Pulmonary artery endothelial cell (primary cell): ENCODE measurements around the gene FRAS1. TPM values are rescaled to one million over a fixed set of nuclear protein-coding genes. Genes with fewer than 3 reads are reported as not detected.
"Not testable (repeated sequence)": the region's sequence is repeated elsewhere in the genome, so short reads cannot be mapped to it uniquely, and the experiment has no call there.

Experiments used
- DNase-seq: peaks from one replicate; pipeline ENCODE4 v3.0.0-alpha.2; 2011; ENCODE audit warnings: low read depth, low spot score
- total RNA-seq: library from RNA; depleted of rRNA; stranded (reverse); fragments of >200 nt; gene quantifications from 2 replicates; pipeline ENCODE4 v1.2.3, GENCODE V29; 2014

Gene FRAS1
- total RNA-seq, 1 donor from 2014 or later = 8.6 TPM

DNA sequence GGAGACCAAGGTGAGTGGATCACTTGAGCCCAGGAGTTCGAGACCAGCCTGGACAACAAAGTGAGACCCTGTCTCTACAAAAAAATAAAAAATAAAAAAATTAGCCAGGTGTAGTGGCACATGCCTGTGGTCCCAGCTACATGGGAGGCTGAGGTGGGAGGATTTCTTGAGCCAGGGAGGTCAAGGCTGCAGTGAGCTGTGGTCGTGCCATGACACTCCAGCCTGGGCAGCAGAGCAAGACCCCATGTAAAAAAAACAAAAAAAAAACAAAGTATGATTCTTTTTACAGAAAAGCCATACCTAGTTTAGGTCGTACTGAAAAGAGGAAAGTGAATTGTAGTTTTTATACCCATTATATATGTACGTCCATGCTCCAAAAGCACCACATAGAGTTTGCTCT lies 151.8 kb downstream of the FRAS1 start:
- not testable (repeated sequence) for DNase-seq

GRCh38 chr4:78210694-78211410 lies 153.7 kb downstream of the FRAS1 start:
- no peak for DNase-seq

- no peak for DNase-seq
Observed at GRCh38 chr4:78213218-78213617, 156.1 kb downstream of the FRAS1 start.

DNA sequence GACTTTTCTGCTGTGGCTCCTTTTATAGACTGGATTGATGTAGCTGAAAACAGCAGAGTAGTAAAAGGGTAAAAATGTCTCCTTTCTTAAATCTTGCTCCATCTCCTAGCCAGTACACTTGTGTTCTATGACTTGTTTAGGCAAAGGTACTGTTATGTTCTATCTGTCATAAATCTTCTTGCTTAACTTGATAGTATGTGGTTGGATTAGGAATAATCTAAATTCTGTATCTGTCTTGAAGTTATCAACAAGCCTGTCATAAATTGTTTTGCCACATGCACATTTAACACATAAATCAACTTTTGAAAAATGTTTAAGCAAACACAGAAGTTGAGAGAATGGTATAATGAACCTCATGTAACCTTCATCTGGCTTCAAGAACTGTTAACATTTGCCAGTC lies 157.0 kb downstream of the FRAS1 start:
- no peak for DNase-seq

DNA sequence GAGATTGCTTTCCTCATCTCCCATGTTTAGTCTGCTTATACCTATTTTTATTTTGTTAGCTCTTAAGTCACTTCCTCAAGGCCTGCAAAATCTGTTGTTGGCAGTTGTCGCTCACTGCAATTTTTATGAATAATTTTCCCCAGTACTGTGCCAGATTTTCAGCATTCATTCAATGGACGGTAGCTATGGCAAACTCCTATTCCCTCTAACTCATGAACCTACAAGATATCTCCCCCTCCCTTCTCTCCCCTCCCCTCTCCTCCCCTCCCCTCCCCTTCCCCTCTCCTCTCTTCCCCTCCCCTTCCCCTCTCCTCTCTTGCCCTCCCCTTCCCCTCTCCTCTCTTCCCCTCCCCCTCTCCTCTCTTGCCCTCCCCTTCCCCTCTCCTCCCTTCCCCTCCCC lies 160.4 kb downstream of the FRAS1 start:
- DNase-seq = no peak

DNA sequence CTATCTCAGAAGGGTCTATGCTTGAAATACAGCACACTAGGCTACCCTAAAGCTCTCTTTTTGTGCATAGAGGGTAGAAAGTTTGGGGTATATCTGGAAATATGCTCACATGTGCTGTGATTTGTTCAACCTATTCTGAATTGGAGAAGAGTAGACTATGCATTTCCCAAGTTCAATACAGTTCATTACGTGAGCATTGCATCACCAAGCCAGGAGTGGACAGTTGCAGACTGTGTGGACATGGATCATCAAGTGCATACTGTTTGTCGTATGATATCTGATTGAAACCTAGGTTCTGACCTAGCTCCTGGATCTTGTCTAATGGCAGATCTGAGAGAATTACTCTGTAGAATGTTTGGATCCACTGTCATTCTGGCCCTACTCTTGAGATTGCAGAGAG lies 161.1 kb downstream of the FRAS1 start:
- DNase-seq = no peak

- no peak for DNase-seq
Observed at GRCh38 chr4:78219825-78220224, 162.7 kb downstream of the FRAS1 start.

DNA sequence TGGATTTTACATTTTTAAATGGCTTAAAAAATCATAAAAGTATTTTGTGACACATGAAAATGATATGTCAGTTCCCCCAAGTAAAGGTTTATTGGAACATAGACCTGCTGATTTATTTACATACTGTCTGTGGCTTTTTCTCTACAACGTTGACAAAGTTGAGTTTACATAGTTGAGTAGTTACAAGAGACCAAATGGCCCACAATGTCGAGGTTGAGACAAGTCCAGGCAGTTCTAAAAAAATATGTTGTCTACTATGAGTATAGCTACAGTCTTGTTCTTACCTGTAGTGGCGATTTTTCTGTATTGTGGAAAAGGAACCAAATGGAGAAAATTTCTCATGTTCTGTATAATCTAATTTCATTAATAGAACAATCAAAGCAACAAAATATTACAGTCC lies 163.2 kb downstream of the FRAS1 start:
- no peak for DNase-seq

GRCh38 chr4:78222575-78223186 lies 165.6 kb downstream of the FRAS1 start:
- no peak for DNase-seq

GRCh38 chr4:78225236-78225635 lies 168.1 kb downstream of the FRAS1 start:
- DNase-seq = no peak

DNA sequence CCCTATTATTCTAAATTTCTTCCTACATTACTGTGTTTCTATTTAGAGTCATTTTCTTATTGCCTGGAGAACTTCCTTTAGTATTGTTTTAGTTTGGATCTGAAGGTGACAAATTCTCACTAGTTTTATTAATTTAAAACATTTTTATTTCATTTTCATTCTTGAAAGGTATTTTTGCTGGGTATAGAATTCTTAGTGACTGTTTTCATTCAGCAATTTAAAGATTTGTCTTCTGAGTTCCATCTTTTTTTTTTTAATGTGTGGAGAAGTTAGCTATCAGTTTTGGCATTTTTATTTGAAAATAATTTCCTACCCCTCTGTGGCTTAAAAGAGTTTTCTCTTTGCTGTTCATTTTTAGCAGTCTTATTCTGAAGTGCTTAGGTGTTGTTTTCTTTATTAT lies 169.2 kb downstream of the FRAS1 start:
- no peak for DNase-seq

DNA sequence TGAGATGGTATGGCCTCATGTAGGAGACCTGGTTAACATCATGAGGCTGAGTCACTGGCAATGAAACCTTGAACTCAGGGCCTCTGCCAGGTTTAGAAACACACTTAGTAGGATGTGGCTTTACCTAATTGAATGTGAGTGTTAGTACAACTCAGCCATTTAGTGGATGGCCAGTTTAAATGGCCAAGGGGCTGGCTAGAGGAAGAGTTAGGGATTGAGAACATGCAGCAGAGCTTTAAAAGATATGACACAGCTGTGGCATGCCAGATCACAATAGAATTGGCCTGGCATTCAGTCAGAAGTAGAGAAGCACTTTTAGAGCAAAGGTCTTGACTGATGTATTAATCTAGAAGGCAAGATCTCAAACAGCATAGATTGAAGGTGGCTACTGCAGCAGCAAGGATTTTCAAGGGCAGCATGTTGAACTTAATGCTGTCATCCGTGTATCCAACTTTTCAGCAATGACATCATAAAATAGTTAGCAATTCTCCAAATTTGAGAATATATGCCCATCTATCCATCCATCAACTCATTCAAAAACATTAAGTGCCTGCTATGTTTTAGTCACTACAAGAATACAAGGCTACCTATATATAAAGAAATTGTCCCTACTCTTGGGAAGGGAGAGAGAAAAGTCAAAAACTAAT lies 170.4 kb downstream of the FRAS1 start:
- no peak for DNase-seq

- no peak for DNase-seq
Observed at GRCh38 chr4:78235800-78236199, 178.7 kb downstream of the FRAS1 start.

DNA sequence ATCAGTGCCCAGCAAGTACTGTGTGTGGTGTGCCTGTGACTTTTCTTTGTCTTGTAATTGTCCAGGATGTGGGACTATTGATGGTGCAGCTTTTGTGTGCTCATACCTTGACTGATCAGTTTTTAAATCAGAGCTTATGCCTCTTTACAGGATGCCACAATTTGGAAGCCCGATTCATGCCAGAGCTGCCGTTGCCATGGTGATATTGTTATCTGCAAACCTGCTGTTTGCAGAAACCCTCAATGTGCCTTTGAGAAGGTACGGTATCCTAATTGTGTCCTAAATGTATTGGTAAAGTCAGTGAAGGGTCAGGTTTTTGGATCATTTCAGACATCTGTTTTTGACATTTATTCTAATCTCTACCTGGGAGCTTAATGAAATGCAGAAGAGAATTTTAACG lies 180.2 kb downstream of the FRAS1 start:
- DNase-seq = no peak

GRCh38 chr4:78242071-78242470 lies 184.9 kb downstream of the FRAS1 start:
- DNase-seq = no peak

DNA sequence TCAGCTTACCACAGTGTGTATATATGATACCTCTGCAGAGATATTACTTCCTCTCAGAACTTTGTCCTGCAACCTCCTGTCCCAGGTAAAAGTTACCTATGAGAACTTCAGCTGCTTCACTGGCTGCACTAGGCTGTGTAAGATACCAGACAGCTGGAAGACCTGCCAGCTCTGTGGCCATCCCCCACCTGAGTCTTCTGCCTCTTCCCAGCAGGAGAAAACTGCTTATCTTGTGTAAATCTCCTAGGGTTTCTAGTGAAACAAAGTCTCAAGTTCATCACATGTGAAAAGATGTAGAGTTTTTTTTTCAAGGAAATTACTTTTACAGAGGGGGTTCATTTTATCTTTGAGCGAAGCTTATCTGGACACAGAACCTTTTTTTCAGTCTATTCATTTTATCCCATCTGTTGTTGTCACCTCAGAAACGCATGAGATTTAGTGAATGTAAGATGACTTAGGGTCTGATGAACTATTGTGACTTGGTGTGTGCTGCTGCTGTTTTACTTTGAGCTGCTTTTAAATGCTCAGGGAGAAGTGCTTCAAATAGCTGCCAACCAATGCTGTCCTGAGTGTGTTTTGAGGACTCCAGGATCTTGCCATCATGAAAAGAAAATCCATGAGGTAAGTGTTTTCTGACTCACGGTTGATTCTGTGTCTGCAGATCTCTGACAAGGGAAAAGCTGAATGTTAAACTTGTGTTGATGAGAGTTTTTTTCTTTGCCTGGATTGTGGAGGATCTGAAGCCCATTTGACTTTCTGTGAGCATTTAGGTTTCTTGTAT lies 187.8 kb downstream of the FRAS1 start:
- no peak for DNase-seq

DNA sequence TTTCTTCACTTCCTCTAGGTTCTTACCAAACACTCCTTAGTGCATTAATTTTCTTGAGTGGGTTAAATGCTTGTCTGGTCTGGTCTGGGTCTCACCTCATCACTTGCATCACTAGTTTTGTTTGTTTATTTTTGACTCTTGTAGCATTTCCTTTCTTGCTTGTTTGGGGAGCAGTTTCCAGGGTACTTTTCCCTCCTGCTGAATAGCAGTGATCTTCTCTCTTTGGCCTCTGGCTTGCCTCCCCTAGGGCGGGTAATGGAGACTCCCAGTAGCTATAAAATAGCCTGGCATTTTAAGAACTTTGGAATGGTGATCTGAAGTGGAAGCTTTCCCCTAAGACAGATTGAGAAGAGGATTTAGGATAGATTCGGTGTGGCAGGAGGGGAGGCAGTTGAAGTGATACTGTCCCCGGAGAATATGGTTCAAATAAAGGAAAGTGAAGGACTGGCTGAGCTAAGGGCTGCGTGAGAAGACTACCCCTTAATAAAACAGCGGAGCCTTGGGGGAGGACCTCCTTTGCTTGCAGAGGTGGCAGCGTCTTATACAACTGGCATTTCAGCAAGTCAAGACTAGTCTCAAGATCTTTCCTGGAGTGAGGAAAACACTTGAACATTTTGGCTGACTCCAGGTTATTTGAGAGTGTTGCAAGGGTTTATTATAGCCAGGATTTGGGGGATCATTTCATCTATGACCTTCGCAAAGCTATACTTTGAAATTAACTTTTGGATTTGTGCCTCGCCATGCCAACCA lies 190.6 kb downstream of the FRAS1 start:
- no peak for DNase-seq

GRCh38 chr4:78250500-78250899 lies 193.4 kb downstream of the FRAS1 start:
- no peak for DNase-seq

DNA sequence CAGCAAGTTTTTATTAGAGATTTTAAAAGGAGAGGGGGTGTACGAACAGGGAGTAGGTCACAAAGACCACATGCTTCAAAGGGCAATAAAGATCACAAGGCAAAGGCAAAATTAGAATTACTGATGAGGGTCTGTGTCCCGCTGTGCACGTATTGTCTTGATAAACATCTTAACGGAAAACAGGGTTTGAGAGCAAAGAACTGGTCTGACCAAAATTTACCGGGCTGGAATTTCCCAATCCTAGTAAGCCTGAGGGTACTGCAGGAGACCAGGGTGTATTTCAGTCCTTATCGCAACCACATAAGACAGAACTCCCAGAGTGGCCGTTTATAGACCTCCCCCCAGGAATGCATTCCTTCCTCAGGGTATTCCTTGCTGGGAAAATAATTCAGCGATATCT lies 195.7 kb downstream of the FRAS1 start:
- not testable (repeated sequence) for DNase-seq

GRCh38 chr4:78254893-78255292 lies 197.8 kb downstream of the FRAS1 start:
- DNase-seq = no peak

DNA sequence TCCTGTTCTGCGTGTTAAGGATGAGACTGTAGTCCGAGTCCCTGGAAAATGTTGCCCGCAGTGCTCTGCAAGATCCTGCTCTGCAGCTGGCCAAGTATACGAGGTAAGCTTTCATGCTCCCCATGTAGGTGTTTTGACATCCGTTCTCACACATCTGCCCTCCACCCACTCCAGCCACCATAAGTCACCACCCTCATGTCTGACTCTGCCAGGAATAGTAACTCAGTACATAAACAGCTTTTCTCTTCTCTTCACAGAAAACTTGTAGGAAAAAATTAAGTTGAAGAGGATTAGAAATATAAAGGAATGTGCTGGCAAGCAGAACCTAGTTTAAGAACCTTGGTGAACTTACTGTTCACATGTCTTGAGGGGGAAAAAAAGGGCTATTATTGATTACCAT lies 207.9 kb downstream of the FRAS1 start:
- DNase-seq = no peak
